Tibial artery (tissue), 4 donors: Measurements from ENCODE around the gene RAB30.

Experiments
- DNase-seq, 2 donors: peaks; one replicate each; pipeline ENCODE4 v3.0.0-alpha.2; 2019
- H3K27ac ChIP-seq, 2 donors: fragments of 200-600 bp; sonication (generic) in 1 of 2; 1 replicate in 1 of 2; 2 replicates in 1 of 2; pipeline ENCODE4 v1.5.1; 2018 to 2019; ENCODE audit warnings: mild to moderate bottlenecking in 1 of 2
- H3K27me3 ChIP-seq, 2 donors: fragments of 200-600 bp; sonication (generic) in 1 of 2; one replicate each; pipeline versions ENCODE4 v1.5.1 to v1.6.0; 2016 to 2019
- H3K36me3 ChIP-seq, 3 donors: fragments of 200-600 bp; sonication (generic) in 2 of 3; one replicate each; pipeline ENCODE4 v1.5.1; 2016 to 2019; ENCODE audit warnings: mild to moderate bottlenecking in 2 of 3
- H3K4me1 ChIP-seq, 4 donors: fragments of 200-600 bp; sonication (generic) in 2 of 4; 1 replicate in 3 of 4; 2 replicates in 1 of 4; pipeline ENCODE4 v1.5.1; 2016 to 2019
- H3K4me3 ChIP-seq, 2 donors: fragments of 200-600 bp; sonication (generic) in 1 of 2; 1 replicate in 1 of 2; 2 replicates in 1 of 2; pipeline ENCODE4 v1.5.1; 2018 to 2019; ENCODE audit warnings: mild to moderate bottlenecking in 2 of 2
- H3K9me3 ChIP-seq, 3 donors: fragments of 200-600 bp; sonication (generic) in 1 of 3; one replicate each; pipeline ENCODE4 v1.5.1; 2016 to 2019
- CTCF ChIP-seq, 2 experiments: fragments of 200-600 bp in 1 of 2; fragments of 450-650 bp in 1 of 2; IDR thresholded peaks; one replicate each; pipeline ENCODE4 v1.5.1; 2017 to 2019; ENCODE audit warnings: antibody characterized with exemption in 2 of 2, mild to moderate bottlenecking in 1 of 2, moderate library complexity in 1 of 2
- intact Hi-C: fragments of 100-400 bp; cut with DNase I; formaldehyde crosslinking; loops from one replicate; pipeline ENCODE4 v1.15.0; 2023; ENCODE audit warnings: low total_unique reads

The RAB30 gene

GRCh38 chr11:83027794-83028193, 43.9 kb downstream of the RAB30 start:
- Histone ChIP-seq H3K4me3 (no peak overlapping the region), H3K4me1 (peaks cover 0 to 41% (median 11%) of the 10 kb centered on the region in 4 donors), H3K9me3 (no peaks in the 10 kb centered on the region), H3K36me3 (no peaks in the 10 kb centered on the region), H3K27ac (no peak overlapping the region), H3K27me3 (no peaks in the 10 kb centered on the region)
- intact Hi-C loops, result no loop called here
- no peak for TF ChIP-seq CTCF (IDR thresholded peaks at IDR 0.05)
- DNase-seq, result no peak

GRCh38 chr11:83027289-83027688, 44.4 kb downstream of the RAB30 start:
- intact Hi-C loops, result no loop called here
- DNase-seq, result no peak
- Histone ChIP-seq H3K27ac (no peak overlapping the region), H3K4me1 (peaks cover 0 to 36% (median 7%) of the 10 kb centered on the region in 4 donors), H3K4me3 (no peak overlapping the region), H3K27me3 (no peaks in the 10 kb centered on the region), H3K9me3 (no peaks in the 10 kb centered on the region), H3K36me3 (no peaks in the 10 kb centered on the region)
- TF ChIP-seq CTCF (IDR thresholded peaks at IDR 0.05), result no peak

- intact Hi-C loops, result no loop called here
- H3K4me1 ChIP-seq, result peaks cover 0 to 30% (median 6%) of the 10 kb centered on the region in 4 donors
Measured at GRCh38 chr11:83026229-83026628, 45.5 kb downstream of the RAB30 start.

GRCh38 chr11:83025267-83025704, 46.4 kb downstream of the RAB30 start:
- no peak for DNase-seq
- no peak for TF ChIP-seq CTCF (IDR thresholded peaks at IDR 0.05)
- H3K9me3 ChIP-seq, result no peaks in the 10 kb centered on the region
- no peaks in the 10 kb centered on the region for H3K36me3 ChIP-seq
- intact Hi-C loops, result no loop called here
- no peak overlapping the region for H3K4me3 ChIP-seq
- H3K27ac ChIP-seq, result no peak overlapping the region
- H3K4me1 ChIP-seq, result peaks cover 0 to 24% (median 10%) of the 10 kb centered on the region in 4 donors
- no peaks in the 10 kb centered on the region for H3K27me3 ChIP-seq

More at GRCh38 chr11:83026229-83026628, 45.5 kb downstream of the RAB30 start:
- no peaks in the 10 kb centered on the region for H3K36me3 ChIP-seq
- no peak for DNase-seq
- no peaks in the 10 kb centered on the region for H3K9me3 ChIP-seq
- TF ChIP-seq CTCF (IDR thresholded peaks at IDR 0.05), result no peak
- no peaks in the 10 kb centered on the region for H3K27me3 ChIP-seq
- H3K27ac ChIP-seq, result no peak overlapping the region
- H3K4me3 ChIP-seq, result no peak overlapping the region

- DNase-seq, result no peak
- Histone ChIP-seq H3K27me3 (no peaks in the 10 kb centered on the region), H3K27ac (no peak overlapping the region), H3K4me3 (no peak overlapping the region), H3K36me3 (no peaks in the 10 kb centered on the region), H3K9me3 (no peaks in the 10 kb centered on the region), H3K4me1 (peaks cover 0 to 29% (median 14%) of the 10 kb centered on the region in 4 donors)
- TF ChIP-seq CTCF (IDR thresholded peaks at IDR 0.05), result no peak
- intact Hi-C loops, result no loop called here
Measured at GRCh38 chr11:83024270-83024854, 47.3 kb downstream of the RAB30 start.
